Measurements from ENCODE around the gene REEP1. TPM values are rescaled to one million over a fixed set of nuclear protein-coding genes. Genes with fewer than 3 reads are reported as not detected.

The REEP1 gene
- total RNA-seq, 1 experiment from 2014 or later, result 4.1 TPM

GRCh38 chr2:86195808-86196387 is 141.5 kb downstream of the REEP1 start:
- peak; percentile 18 for DNase-seq (ENCODE audit: low read depth)

DNA sequence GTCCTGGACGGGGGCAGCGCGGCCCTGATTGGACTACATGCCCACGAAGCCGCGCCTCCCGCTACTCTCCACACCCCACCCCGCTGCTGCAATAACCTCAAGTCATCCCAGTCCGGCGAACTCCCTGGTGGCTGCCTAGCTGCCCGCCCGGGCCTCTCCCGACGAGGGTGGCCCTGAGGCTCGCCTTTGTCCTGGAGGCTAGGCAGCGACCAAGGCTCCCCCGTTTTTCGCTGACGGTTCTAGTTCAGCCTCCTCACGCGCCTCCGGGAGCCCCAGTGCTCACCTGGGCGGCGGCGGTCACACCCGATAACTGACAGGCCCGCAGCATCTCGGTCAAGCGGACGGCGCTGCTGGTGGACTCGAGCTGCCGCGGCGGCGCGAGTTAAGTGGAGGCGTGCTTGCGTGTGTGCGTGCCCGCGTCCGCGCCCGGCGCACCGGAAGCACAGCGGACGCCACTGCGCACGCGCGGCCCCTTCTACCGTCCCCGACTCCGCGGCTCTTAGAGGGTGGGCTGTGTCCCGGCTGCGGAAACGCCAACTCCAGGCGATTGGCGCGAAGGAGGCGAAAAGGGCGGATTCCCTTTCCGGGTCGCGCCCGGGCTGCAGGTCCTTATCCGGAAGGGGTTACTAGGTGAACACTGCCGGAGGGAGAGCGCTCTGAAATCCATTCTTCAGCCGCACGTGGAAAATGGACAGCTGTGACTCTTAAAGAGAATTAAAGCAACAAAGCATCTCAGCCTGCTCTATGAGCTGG is 142.2 kb downstream of the REEP1 start, which contains the start of gene IMMT:
Gene IMMT, minus strand, starts transcription at position 408 of the 753 bp plus-strand sequence. Its CDS starts 80 bp downstream, at position 328.
- peak; percentile 98 for DNase-seq (ENCODE audit: low read depth)

- no peak for DNase-seq (ENCODE audit: low read depth)
Observed at GRCh38 chr2:86194751-86195054, 142.7 kb downstream of the REEP1 start.

DNA sequence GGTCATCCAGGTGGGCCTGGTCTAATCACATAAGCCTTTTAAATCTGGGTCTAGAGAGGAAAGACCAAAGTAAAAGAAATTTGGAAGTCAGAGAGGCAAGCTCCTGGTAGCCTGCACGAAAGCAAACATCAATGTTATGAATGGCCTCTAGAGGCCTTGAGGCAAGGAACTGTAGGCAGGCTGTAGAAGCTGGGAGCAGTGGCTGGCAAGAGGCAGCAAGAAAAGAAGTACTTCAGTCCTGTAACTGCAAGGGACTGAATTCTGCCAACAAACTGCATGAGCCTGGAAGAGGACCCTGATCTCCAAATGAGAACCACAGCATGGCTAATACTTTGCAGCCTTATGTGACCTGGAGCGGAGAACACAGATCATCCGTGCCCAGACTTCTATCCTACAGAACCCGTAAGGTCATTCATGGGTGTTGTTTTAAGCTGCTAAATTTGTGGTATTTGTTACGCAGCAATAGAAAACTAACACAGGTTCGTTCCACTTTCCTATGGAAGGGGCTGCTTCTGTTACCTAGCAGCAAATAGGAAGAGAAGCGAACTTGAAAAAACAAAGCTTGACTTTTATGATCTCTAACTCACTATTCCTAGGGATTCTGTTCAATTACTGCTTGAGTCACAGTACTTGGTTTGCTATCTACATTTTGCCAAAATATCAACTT is 143.4 kb downstream of the REEP1 start:
- no peak for DNase-seq (ENCODE audit: low read depth)

DNA sequence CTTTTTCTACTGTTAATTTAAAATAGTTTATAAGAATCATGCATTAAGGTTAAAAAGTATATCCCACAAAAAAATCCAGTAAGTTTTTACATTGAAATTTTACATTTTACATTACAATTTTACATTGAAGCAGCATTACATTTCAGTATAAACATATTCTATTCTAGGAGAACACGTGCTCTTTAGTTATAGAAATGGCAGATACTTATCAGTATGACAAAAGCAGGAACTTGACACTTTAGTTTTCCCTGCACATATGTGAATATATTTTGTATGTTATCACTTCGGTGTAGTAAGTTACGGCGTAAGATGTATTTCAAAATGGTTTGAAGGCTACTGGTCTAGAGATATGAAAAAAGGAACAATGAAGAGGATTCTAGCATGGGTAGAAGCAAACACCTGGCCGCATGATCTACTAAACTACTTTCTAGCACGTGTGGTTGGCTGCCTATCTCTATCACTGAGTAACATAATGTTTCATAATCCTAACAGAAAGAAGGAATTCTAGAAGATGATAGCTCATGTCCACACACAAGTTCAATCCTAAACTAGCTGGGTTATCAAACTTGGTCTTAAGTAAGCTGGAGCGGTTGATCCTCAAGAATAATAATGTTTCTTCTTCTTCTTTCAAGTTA is 147.5 kb downstream of the REEP1 start:
- no peak for DNase-seq (ENCODE audit: low read depth)

GRCh38 chr2:86186431-86186830 is 151.0 kb downstream of the REEP1 start:
- no peak for DNase-seq (ENCODE audit: low read depth)

GRCh38 chr2:86185517-86186212 is 151.8 kb downstream of the REEP1 start:
- no peak for DNase-seq (ENCODE audit: low read depth)

DNA sequence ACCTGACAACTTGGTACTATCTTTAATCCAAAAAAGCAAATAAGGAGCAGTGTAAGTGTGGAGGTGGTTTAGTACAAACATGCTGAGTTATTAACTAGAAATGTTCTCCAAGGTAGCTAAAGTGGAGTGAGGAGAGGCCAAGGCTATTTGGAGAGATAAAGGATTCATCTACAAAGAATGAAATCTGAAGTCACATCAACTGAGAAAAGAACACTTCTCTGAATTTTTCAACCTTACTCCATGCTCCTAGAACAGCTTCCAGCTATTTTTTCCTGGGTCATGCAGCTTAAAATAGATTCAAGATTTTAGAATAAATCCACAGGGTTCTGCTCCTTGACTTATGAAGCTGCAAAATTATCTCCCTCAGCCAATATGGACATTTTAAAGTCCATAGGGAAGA is 160.8 kb downstream of the REEP1 start:
- DNase-seq (ENCODE audit: low read depth), result no peak

- no peak for DNase-seq (ENCODE audit: low read depth)
Observed at GRCh38 chr2:86175828-86176227, 161.6 kb downstream of the REEP1 start.

DNA sequence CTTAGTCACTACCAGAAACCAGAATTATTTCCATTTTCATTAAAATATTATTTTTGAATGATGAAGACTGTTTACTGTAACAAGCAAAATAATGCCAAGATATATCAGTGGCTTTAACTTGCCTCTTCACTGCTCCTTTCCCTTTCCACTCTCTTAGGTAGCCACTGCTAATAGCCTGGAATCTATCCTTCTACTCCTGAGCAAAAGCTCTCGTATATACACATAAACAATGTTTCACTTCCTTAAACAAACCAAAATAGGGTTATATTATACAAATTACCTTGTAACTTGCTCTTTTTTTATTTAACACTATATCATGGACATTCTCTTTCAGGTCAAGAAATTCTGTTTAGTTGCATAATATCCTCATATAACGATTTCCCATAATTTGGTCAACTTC is 163.0 kb downstream of the REEP1 start:
- DNase-seq (ENCODE audit: low read depth), result no peak

GRCh38 chr2:86172610-86173009 is 164.8 kb downstream of the REEP1 start:
- DNase-seq (ENCODE audit: low read depth), result no peak

DNA sequence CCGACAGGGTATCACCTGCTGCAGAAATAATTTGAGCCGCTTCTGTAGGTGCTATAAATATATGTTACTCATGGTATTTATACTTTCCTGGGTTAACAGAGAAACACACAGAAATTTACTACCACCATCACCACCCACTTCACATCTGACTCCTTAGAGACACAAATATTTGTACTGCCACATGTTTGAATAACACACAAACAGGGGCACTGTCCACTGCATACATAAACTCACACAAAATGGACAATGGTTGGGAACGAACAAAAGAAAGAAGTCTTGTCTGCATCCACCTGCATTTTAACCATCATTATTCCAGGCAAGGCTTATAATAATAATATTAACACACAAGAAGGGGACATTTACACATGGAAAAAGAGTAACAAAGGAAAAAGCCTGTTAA is 166.1 kb downstream of the REEP1 start:
- DNase-seq (ENCODE audit: low read depth), result no peak

- no peak for DNase-seq (ENCODE audit: low read depth)
Observed at GRCh38 chr2:86170449-86170848, 167.0 kb downstream of the REEP1 start.

Other genes with a start within 250 kb of the REEP1 start
- 29.0 and 31.0 TPM in 2 replicates for gene POLR1A, start 231.7 kb downstream of the REEP1 start, total RNA-seq (2014; rRNA removed; shearing (Covaris generic))
- gene PTCD3, start 231.4 kb downstream of the REEP1 start, total RNA-seq (2014; rRNA removed; shearing (Covaris generic)), result 65.7 and 67.6 TPM in 2 replicates
- 50.0 and 58.1 TPM in 2 replicates for gene IMMT, start 142.2 kb downstream of the REEP1 start, total RNA-seq (2014; rRNA removed; shearing (Covaris generic))
- 89.4 and 111 TPM in 2 replicates for gene MRPL35, start 138.2 kb downstream of the REEP1 start, total RNA-seq (2014; rRNA removed; shearing (Covaris generic))
- 10.3 and 12.9 TPM in 2 replicates for gene KDM3A, start 103.7 kb upstream of the REEP1 start, total RNA-seq (2014; rRNA removed; shearing (Covaris generic))
- gene CHMP3, start 225.8 kb upstream of the REEP1 start, total RNA-seq (2014; rRNA removed; shearing (Covaris generic)), result 59.2 and 75.5 TPM in 2 replicates

All from Daoy (cell line).